CD4-positive, alpha-beta memory T cell (primary cell): Measurements from ENCODE around the gene KIAA1191. TPM values are rescaled to one million over a fixed set of nuclear protein-coding genes. Genes with fewer than 3 reads are reported as not detected.
"Not testable (repeated sequence)": the region's sequence is repeated elsewhere in the genome, so short reads cannot be mapped to it uniquely, and the experiment has no call there.

Source experiments
- CTCF ChIA-PET: fragments of 350-600 bp; sonication (Branson Sonifier 250); formaldehyde crosslinking; loops from one replicate; lab custom pipeline; 2021; ENCODE audit warnings: inconsistent platforms; ENCODE audit not compliant: partially characterized antibody; lab: Charles Lee
- POLR2A ChIA-PET: fragments of 350-600 bp; sonication (Branson Sonifier 250); formaldehyde crosslinking; loops from one replicate; lab custom pipeline; 2021; ENCODE audit not compliant: partially characterized antibody; lab: Charles Lee
- DNase-seq, 5 donors: peaks; one replicate each; pipeline versions ENCODE4 v3.0.0 to v3.0.0-alpha.2; 2020 to 2022; ENCODE audit warnings: mixed read lengths in 1 of 5
- H3K27ac ChIP-seq: one replicate; pipeline ENCODE4 v1.7.0; 2013; ENCODE audit warnings: low read depth, low read length
- H3K27me3 ChIP-seq: 2 replicates; pipeline ENCODE4 v1.7.0; 2013; ENCODE audit warnings: mild to moderate bottlenecking, low read length, moderate library complexity; ENCODE audit not compliant: insufficient read depth
- H3K36me3 ChIP-seq: 2 replicates; pipeline ENCODE4 v1.7.0; 2013; ENCODE audit warnings: mild to moderate bottlenecking, low read length, moderate library complexity; ENCODE audit not compliant: insufficient read depth
- H3K4me1 ChIP-seq: 2 replicates; pipeline ENCODE4 v1.7.0; 2013; ENCODE audit warnings: mild to moderate bottlenecking, low read length, moderate library complexity; ENCODE audit not compliant: insufficient read depth
- H3K4me3 ChIP-seq, 2 donors: one replicate each; pipeline ENCODE4 v1.7.0; 2013; ENCODE audit warnings: low read length in 2 of 2, mild to moderate bottlenecking in 1 of 2
- H3K9me3 ChIP-seq, 2 donors: one replicate each; pipeline ENCODE4 v1.7.0; 2013; ENCODE audit warnings: low read length in 2 of 2, control low read depth in 1 of 2; ENCODE audit not compliant: control insufficient read depth in 1 of 2
- H3K27ac Mint-ChIP-seq, 7 donors: one replicate each; pipeline ENCODE4 v1.8.0; 2020 to 2021; ENCODE audit warnings: mixed read lengths in 7 of 7, mild to moderate bottlenecking in 6 of 7, inconsistent platforms in 3 of 7, moderate library complexity in 3 of 7
- H3K27me3 Mint-ChIP-seq, 2 donors: one replicate each; pipeline ENCODE4 v1.8.0; 2020 to 2021; ENCODE audit warnings: mixed read lengths in 2 of 2
- H3K36me3 Mint-ChIP-seq, 2 donors: one replicate each; pipeline ENCODE4 v1.8.0; 2020 to 2021; ENCODE audit warnings: mixed read lengths in 2 of 2, inconsistent platforms in 1 of 2, mild to moderate bottlenecking in 1 of 2
- H3K4me1 Mint-ChIP-seq, 4 donors: one replicate each; pipeline ENCODE4 v1.8.0; 2020 to 2021; ENCODE audit warnings: mixed read lengths in 4 of 4, mild to moderate bottlenecking in 1 of 4
- H3K4me3 Mint-ChIP-seq, 8 donors: one replicate each; pipeline ENCODE4 v1.8.0; 2020 to 2021; ENCODE audit warnings: mixed read lengths in 8 of 8, mild to moderate bottlenecking in 7 of 8, moderate library complexity in 6 of 8, inconsistent platforms in 3 of 8
- H3K9me3 Mint-ChIP-seq, 8 donors: one replicate each; pipeline ENCODE4 v1.8.0; 2020 to 2021; ENCODE audit warnings: mixed read lengths in 8 of 8, mild to moderate bottlenecking in 5 of 8, inconsistent platforms in 3 of 8, moderate library complexity in 1 of 8
- intact Hi-C: fragments of 100-400 bp; cut with micrococcal nuclease; formaldehyde crosslinking; loops from one replicate; pipeline ENCODE4 v1.15.1; 2023
- polyA plus RNA-seq, 2 donors: library from polyadenylated mRNA; unstranded; fragments of 300-500 nt; fragmentation: Illumina TruSeq; gene quantifications; one replicate each; pipeline ENCODE4 v1.2.3, GENCODE V29; 2021
- total RNA-seq, 2 experiments: library from RNA; stranded (reverse); gene quantifications; one replicate each; pipeline ENCODE4 v1.2.3, GENCODE V29; 2021

Gene KIAA1191, protein sequence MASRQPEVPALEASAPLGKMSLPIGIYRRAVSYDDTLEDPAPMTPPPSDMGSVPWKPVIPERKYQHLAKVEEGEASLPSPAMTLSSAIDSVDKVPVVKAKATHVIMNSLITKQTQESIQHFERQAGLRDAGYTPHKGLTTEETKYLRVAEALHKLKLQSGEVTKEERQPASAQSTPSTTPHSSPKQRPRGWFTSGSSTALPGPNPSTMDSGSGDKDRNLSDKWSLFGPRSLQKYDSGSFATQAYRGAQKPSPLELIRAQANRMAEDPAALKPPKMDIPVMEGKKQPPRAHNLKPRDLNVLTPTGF
- total RNA-seq, result 10 to 100 TPM; 73.3 to 76.6 TPM
- polyA plus RNA-seq, result 10 to 100 TPM; 53.6 to 71.5 TPM

DNA sequence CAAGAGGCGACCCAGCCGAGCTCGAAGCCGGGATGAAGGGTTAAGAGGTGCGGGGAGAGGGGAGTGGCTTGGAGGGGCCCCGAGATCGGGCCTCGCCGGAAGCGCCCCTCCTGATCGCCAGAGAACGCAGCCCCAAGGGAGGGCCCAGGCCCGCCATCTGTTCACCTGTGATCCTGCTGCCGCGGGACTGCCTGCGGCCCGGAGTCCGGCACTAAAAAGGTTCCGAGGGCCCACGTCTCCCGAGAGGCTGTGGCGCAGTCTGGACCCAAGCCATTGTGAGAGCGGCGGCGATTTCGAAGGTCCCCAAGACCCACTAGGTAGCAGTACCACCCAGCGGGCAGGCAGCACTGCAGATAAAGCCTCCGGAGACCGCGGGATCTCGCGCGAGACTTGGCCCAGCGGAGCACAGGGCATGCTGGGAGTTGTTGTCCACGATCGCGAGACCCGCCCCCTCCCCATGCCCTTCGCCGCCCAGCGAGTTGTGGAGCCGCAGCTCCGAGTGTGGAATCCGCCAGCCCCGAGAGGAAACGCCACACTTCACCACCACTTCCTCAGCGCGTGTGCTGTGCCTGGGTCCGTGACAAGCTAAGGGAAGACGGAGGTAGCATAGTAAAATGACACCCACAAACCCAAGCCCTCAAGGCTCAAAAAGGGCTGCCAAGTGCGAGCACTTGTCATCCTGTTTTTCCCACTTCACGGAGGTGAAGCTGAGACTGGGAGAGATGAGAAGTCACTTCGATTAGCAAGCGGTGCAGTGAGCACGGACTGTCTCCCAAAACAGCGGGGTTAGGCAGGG, at the start of gene KIAA1191:
Gene KIAA1191, minus strand, starts transcription at position 328 of the 796 bp plus-strand sequence. CDS start 2,256 bp downstream, outside the sequence.
- intact Hi-C loops, result loop anchor here (1.0 to 2.0 kb wide), 4 partner anchors 27 to 176 kb away; partner anchors contain the start of genes CLTB, FAF2, HIGD2A and NOP16
- peak; percentile 93 to 97 (median 94) for DNase-seq
- Histone ChIP-seq H3K27me3 (no peaks in the 10 kb centered on the region), H3K9me3 (no peaks in the 10 kb centered on the region), H3K4me1 (peaks cover 39% of the 10 kb centered on the region), H3K4me3 (peak within 1 kb of the TSS; percentile 91 to 97), H3K27ac (peak within 1 kb of the TSS; percentile 78), H3K36me3 (peaks cover 9% of the 10 kb centered on the region)
- no peaks in the 10 kb centered on the region for H3K27me3 Mint-ChIP-seq
- peaks cover 27 to 57% (median 42%) of the 10 kb centered on the region in 4 donors for H3K4me1 Mint-ChIP-seq
- H3K4me3 Mint-ChIP-seq, result peak within 1 kb of the TSS; percentile 97 to 99 (median 98)
- peak within 1 kb of the TSS; percentile 92 to 98 (median 97) for H3K27ac Mint-ChIP-seq
- CTCF ChIA-PET, result interaction anchor here (0.8 to 1.7 kb wide), 6 partner anchors 8 to 632 kb away, joined by 3 to 4 read pairs (median 3); partner anchors contain the start of gene FAF2
- H3K36me3 Mint-ChIP-seq, result peaks cover 11 to 39% of the 10 kb centered on the region in 2 donors
- H3K9me3 Mint-ChIP-seq, result no peaks in the 10 kb centered on the region
- POLR2A ChIA-PET, result interaction anchor here (0.6 to 3.3 kb wide), 14 partner anchors 9 to 765 kb away, joined by 3 to 40 read pairs (median 6); partner anchors contain the start of genes CLTB, HIGD2A, NOP16 and RNF44

GRCh38 chr5:176410486-176411180, 49.1 kb upstream of the KIAA1191 start:
- Mint-ChIP-seq H3K27me3 (no peaks in the 10 kb centered on the region), H3K4me3 (peak overlapping the region in 1 of 8 donors; percentile 37), H3K9me3 (peaks cover 0 to 2% (median 0%) of the 10 kb centered on the region in 8 donors), H3K27ac (peak overlapping the region in 3 of 7 donors; percentile 44 to 68 (median 59)), H3K4me1 (peaks cover 24 to 50% (median 33%) of the 10 kb centered on the region in 4 donors), H3K36me3 (peaks cover 22 to 46% of the 10 kb centered on the region in 2 donors)
- ChIA-PET CTCF (interaction anchor here (1.1 kb wide), 1 partner anchor 10 kb away, joined by 3 read pairs; no protein-coding TSS in a partner anchor), POLR2A (no interaction called here)
- no peaks in the 10 kb centered on the region for H3K9me3 ChIP-seq
- H3K27me3 ChIP-seq, result no peaks in the 10 kb centered on the region
- H3K4me1 ChIP-seq, result peaks cover 28% of the 10 kb centered on the region
- intact Hi-C loops, result no loop called here
- H3K4me3 ChIP-seq, result no peak overlapping the region
- no peak overlapping the region for H3K27ac ChIP-seq
- DNase-seq, result no peak
- H3K36me3 ChIP-seq, result peaks cover 24% of the 10 kb centered on the region

DNA sequence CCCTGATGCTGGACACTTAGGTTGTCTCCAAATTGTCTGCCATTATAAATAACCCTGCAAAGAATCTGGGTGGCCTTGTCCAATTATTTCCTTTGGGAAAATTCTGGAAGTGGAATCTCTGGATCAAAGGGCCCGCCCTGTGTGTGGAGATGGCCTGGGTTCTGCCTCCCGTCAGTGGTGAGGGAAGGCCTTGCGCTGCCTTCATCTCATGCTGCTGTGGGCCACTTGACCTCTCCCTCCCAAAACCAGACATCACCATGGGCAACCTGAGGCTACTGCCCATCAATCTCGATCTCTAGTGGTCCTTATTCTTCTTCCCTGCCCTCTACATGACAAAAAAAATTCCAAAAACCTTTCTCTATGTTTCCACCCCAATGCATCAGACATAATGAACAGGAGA, 48.2 kb upstream of the KIAA1191 start:
- Histone ChIP-seq H3K9me3 (no peaks in the 10 kb centered on the region), H3K4me1 (peaks cover 20% of the 10 kb centered on the region), H3K27me3 (no peaks in the 10 kb centered on the region), H3K27ac (no peak overlapping the region), H3K4me3 (no peak overlapping the region), H3K36me3 (peaks cover 24% of the 10 kb centered on the region)
- peak overlapping the region in 4 of 7 donors; percentile 15 to 70 (median 57) for H3K27ac Mint-ChIP-seq
- POLR2A ChIA-PET, result no interaction called here
- CTCF ChIA-PET, result interaction anchor here (1.1 to 1.3 kb wide), 2 partner anchors 10 to 38 kb away, joined by 3 to 4 read pairs; partner anchors contain the start of gene FAF2
- DNase-seq, result no peak
- H3K36me3 Mint-ChIP-seq, result peaks cover 22 to 46% of the 10 kb centered on the region in 2 donors
- intact Hi-C loops, result no loop called here
- H3K4me3 Mint-ChIP-seq, result no peak overlapping the region
- no peaks in the 10 kb centered on the region for H3K27me3 Mint-ChIP-seq
- peaks cover 0 to 2% (median 0%) of the 10 kb centered on the region in 8 donors for H3K9me3 Mint-ChIP-seq
- peaks cover 18 to 41% (median 25%) of the 10 kb centered on the region in 4 donors for H3K4me1 Mint-ChIP-seq

DNA sequence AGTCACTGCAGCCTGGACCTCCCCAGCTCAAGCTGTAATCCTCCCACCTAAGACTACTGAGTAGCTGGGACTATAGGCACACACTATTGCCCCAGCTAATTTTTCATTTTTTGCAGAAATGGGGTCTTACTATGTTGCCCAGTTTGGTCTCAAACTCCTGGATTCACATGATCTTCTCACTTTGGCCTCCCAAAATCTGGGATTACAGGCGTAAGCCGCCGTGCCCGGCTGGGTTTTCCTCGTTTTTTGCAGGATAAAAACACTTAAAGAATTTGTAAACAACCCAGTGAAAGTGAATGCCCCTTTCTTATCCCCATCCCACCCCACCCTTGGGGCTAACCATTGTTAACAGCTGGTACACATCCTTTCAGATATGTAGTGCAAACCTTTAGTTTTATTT, 47.0 kb upstream of the KIAA1191 start:
- Mint-ChIP-seq H3K27ac (no peak overlapping the region), H3K4me1 (peaks cover 8 to 30% (median 14%) of the 10 kb centered on the region in 4 donors), H3K27me3 (no peaks in the 10 kb centered on the region), H3K36me3 (peaks cover 22 to 47% of the 10 kb centered on the region in 2 donors), H3K9me3 (peaks cover 0 to 2% (median 0%) of the 10 kb centered on the region in 8 donors), H3K4me3 (no peak overlapping the region)
- H3K27me3 ChIP-seq, result no peaks in the 10 kb centered on the region
- no peak for DNase-seq
- peaks cover 24% of the 10 kb centered on the region for H3K36me3 ChIP-seq
- ChIA-PET POLR2A (no interaction called here), CTCF (interaction anchor here (0.7 to 1.3 kb wide), 5 partner anchors 12 to 165 kb away, joined by 3 to 5 read pairs (median 3); partner anchors contain the start of gene FAF2)
- H3K4me1 ChIP-seq, result peaks cover 8% of the 10 kb centered on the region
- no peak overlapping the region for H3K27ac ChIP-seq
- H3K4me3 ChIP-seq, result no peak overlapping the region
- intact Hi-C loops, result no loop called here
- no peaks in the 10 kb centered on the region for H3K9me3 ChIP-seq

DNA sequence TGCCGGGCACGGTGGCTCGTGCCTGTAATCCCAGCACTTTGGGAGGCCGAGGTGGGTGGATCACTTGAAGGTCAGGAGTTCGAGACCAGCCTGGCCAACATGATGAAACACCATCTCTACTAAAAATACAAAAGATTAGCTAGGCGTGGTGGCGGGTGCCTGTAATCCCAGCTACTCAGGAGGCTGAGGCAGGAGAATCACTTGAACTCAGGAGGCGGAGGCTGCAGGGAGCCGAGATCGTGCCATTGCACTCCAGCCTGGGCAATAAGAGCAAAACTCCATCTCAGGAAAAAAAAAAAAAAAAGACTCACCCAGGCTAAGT, 46.6 kb upstream of the KIAA1191 start:
- H3K27me3 Mint-ChIP-seq, H3K4me3 ChIP-seq, POLR2A ChIA-PET, H3K4me3 Mint-ChIP-seq, DNase-seq, H3K9me3 Mint-ChIP-seq, H3K9me3 ChIP-seq, intact Hi-C loops, H3K27me3 ChIP-seq, H3K27ac ChIP-seq, H3K4me1 ChIP-seq: not testable (repeated sequence)
- CTCF ChIA-PET, result interaction anchor here (0.7 to 1.5 kb wide), 4 partner anchors 8 to 252 kb away, joined by 3 to 7 read pairs (median 3); partner anchors contain the start of gene CLTB
- peaks cover 24% of the 10 kb centered on the region for H3K36me3 ChIP-seq
- H3K36me3 Mint-ChIP-seq, result peaks cover 22 to 47% of the 10 kb centered on the region in 2 donors
- peaks cover 7 to 26% (median 12%) of the 10 kb centered on the region in 4 donors for H3K4me1 Mint-ChIP-seq
- H3K27ac Mint-ChIP-seq, result peak overlapping the region in 1 of 7 donors; percentile 21

DNA sequence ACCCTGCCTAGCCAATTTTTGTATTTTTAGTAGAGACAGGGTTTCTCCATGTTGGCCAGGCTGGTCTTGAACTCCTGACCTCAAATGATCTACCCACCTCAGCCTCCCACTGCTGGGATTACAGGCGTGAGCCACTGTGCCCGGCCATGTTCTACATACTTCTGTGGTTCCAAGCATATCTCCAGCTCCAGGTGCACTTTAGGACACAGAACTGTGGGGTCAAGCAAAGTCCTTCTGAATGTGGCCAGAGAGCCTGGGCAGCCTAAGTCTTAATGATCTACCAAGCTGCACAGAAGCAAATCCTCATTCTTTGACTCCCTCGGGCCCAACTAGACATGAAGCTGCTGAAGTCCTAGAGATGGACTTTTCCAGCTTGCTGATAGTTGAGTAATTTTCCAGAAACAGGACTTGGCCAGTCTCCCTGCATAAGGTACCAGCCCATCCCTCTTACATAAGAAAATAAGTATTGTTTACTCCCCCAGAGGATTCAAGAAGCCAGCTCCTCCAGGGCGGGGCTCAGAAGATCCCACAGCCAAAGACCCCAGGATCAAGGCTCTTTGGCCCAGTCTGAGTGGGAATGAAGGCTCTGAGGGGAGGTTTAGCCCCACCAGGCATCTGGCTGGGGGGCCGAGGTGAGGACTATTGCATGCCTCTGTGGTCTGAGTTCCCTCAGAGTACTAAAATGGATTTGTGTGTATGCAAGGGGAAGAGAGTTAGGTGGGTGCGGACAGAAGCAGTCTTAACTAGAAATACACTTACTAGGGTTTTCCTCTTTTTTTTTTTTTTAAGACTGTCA, 46.1 kb upstream of the KIAA1191 start:
- Histone ChIP-seq H3K36me3 (peaks cover 24% of the 10 kb centered on the region), H3K4me1 (no peaks in the 10 kb centered on the region), H3K4me3 (no peak overlapping the region), H3K27ac (no peak overlapping the region), H3K9me3 (no peaks in the 10 kb centered on the region), H3K27me3 (no peaks in the 10 kb centered on the region)
- ChIA-PET POLR2A (interaction anchor here (0.6 kb wide), 1 partner anchor 59 kb away, joined by 3 read pairs; no protein-coding TSS in a partner anchor), CTCF (interaction anchor here (0.7 to 1.5 kb wide), 4 partner anchors 8 to 253 kb away, joined by 3 to 7 read pairs (median 3); partner anchors contain the start of gene CLTB)
- Mint-ChIP-seq H3K27me3 (no peaks in the 10 kb centered on the region), H3K4me3 (no peak overlapping the region), H3K36me3 (peaks cover 23 to 47% of the 10 kb centered on the region in 2 donors), H3K4me1 (peaks cover 7 to 20% (median 7%) of the 10 kb centered on the region in 4 donors), H3K9me3 (no peaks in the 10 kb centered on the region), H3K27ac (peak overlapping the region in 4 of 7 donors; percentile 21 to 46 (median 34))
- no peak for DNase-seq
- intact Hi-C loops, result no loop called here
